Muscle of leg (tissue), 11 donors: ENCODE results near the gene KIF3B. TPM values are rescaled to one million over a fixed set of nuclear protein-coding genes. Genes with fewer than 3 reads are reported as not detected.
"Not testable (repeated sequence)": the region's sequence is repeated elsewhere in the genome, so short reads cannot be mapped to it uniquely, and the experiment has no call there.

ENCODE experiments used
- DNase-seq: peaks from one replicate; pipeline ENCODE4 v3.0.0; 2013
- H3K27ac ChIP-seq: one replicate; pipeline ENCODE4 v1.5.1; 2013; ENCODE audit warnings: mild to moderate bottlenecking, low read length, control low read depth
- H3K27me3 ChIP-seq: one replicate; pipeline ENCODE4 v1.6.1; 2013; ENCODE audit warnings: low read length; ENCODE audit not compliant: control insufficient read depth, insufficient read depth
- H3K36me3 ChIP-seq: one replicate; pipeline ENCODE4 v1.6.1; 2013; ENCODE audit warnings: low read length; ENCODE audit not compliant: control insufficient read depth, insufficient read depth
- H3K4me1 ChIP-seq: one replicate; pipeline ENCODE4 v1.6.1; 2013; ENCODE audit warnings: low read length; ENCODE audit not compliant: control insufficient read depth, insufficient read depth
- H3K4me3 ChIP-seq: one replicate; pipeline ENCODE4 v1.5.1; 2013; ENCODE audit warnings: low read length, control low read depth
- H3K9me3 ChIP-seq: replicated peaks from 2 replicates; pipeline ENCODE4 v1.6.1; 2013; ENCODE audit warnings: low read depth, low read length; ENCODE audit not compliant: control insufficient read depth
- WGBS: methylation state at CpG from one replicate; pipeline ENCODE4 v1.1.5; 2013; ENCODE audit warnings: missing lambda C conversion rate; ENCODE audit not compliant: insufficient coverage; 5-methylcytosine and 5-hydroxymethylcytosine counted together
- polyA plus RNA-seq, 8 donors: library from polyadenylated mRNA; unstranded; fragments of 120-200 nt; gene quantifications; one replicate each; pipeline versions ENCODE4 v1.2.1 to v1.2.3, GENCODE V29; 2013; ENCODE audit warnings: inconsistent platforms in 1 of 8, low replicate concordance in 1 of 8; ENCODE audit not compliant: insufficient read length in 8 of 8, insufficient read depth in 1 of 8
- total RNA-seq: library from RNA; stranded (reverse); fragments of 120-200 nt; gene quantifications from one replicate; pipeline ENCODE4 v1.2.4, GENCODE V29; 2013

The KIF3B gene
- total and polyA plus RNA-seq, 9 donors = 9.2 to 20.4 (median 12.8) TPM

- WGBS = 90% methylated on average over 1 of the region's 6 CpGs
These were observed 76.5 kb downstream of the KIF3B start for GRCh38 chr20:32353848-32354496.

GRCh38 chr20:32354592-32355416, 77.4 kb downstream of the KIF3B start:
- no peaks in the 10 kb centered on the region for H3K36me3 ChIP-seq
- no peaks in the 10 kb centered on the region for H3K27me3 ChIP-seq
- H3K4me3 ChIP-seq = no peak overlapping the region
- H3K4me1 ChIP-seq = peaks cover 9% of the 10 kb centered on the region
- DNase-seq = no peak
- WGBS = 78% methylated on average over 1 of the region's 2 CpGs
- no peak overlapping the region for H3K27ac ChIP-seq
- H3K9me3 ChIP-seq = no peaks in the 10 kb centered on the region

More at GRCh38 chr20:32353848-32354496, 76.5 kb downstream of the KIF3B start:
- no peaks in the 10 kb centered on the region for H3K9me3 ChIP-seq
- peaks cover 9% of the 10 kb centered on the region for H3K4me1 ChIP-seq
- no peaks in the 10 kb centered on the region for H3K27me3 ChIP-seq
- H3K27ac ChIP-seq = no peak overlapping the region
- no peak overlapping the region for H3K4me3 ChIP-seq
- no peaks in the 10 kb centered on the region for H3K36me3 ChIP-seq
- DNase-seq = no peak

GRCh38 chr20:32355417-32355841, 78.0 kb downstream of the KIF3B start:
- DNase-seq = no peak
- WGBS = 61% methylated on average over 2 of the region's 6 CpGs
- H3K4me3 ChIP-seq = no peak overlapping the region
- H3K27me3 ChIP-seq = no peaks in the 10 kb centered on the region
- peaks cover 1% of the 10 kb centered on the region for H3K36me3 ChIP-seq
- H3K27ac ChIP-seq = no peak overlapping the region
- H3K9me3 ChIP-seq = no peaks in the 10 kb centered on the region
- H3K4me1 ChIP-seq = peaks cover 12% of the 10 kb centered on the region

- H3K4me1 ChIP-seq = peaks cover 12% of the 10 kb centered on the region
- H3K36me3 ChIP-seq, H3K9me3 ChIP-seq, H3K27me3 ChIP-seq, DNase-seq, H3K4me3 ChIP-seq, H3K27ac ChIP-seq: not testable (repeated sequence)
- 81% methylated on average over 4 of the region's 7 CpGs for WGBS
These were observed 78.6 kb downstream of the KIF3B start for GRCh38 chr20:32355907-32356621.

- H3K27ac ChIP-seq = peak overlapping the region; percentile 99
These were observed 79.3 kb downstream of the KIF3B start for GRCh38 chr20:32356622-32357374.

GRCh38 chr20:32357375-32357868, 80.0 kb downstream of the KIF3B start:
- H3K36me3 ChIP-seq = peaks cover 3% of the 10 kb centered on the region
- H3K27me3 ChIP-seq = no peaks in the 10 kb centered on the region
- WGBS = 0% methylated on average over 8 of the region's 11 CpGs
- H3K4me1 ChIP-seq = peaks cover 12% of the 10 kb centered on the region
- H3K27ac ChIP-seq = peak overlapping the region; percentile 99
- no peak for DNase-seq
- H3K9me3 ChIP-seq = no peaks in the 10 kb centered on the region
- peak overlapping the region; percentile 96 for H3K4me3 ChIP-seq

More at GRCh38 chr20:32356622-32357374, 79.3 kb downstream of the KIF3B start:
- Histone ChIP-seq H3K36me3 (peaks cover 3% of the 10 kb centered on the region), H3K4me1 (peaks cover 12% of the 10 kb centered on the region), H3K27me3 (no peaks in the 10 kb centered on the region), H3K4me3 (peak overlapping the region; percentile 96), H3K9me3 (no peaks in the 10 kb centered on the region)
- peak; percentile 59 for DNase-seq
- WGBS = 33% methylated on average over 4 of the region's 13 CpGs

GRCh38 chr20:32357869-32358631, 80.6 kb downstream of the KIF3B start, which contains the start of gene ASXL1:
Gene ASXL1 (plus strand): TSS chr20:32358331. CDS start chr20:32358776, 445 bp downstream.
- DNase-seq = peak; percentile 100
- Histone ChIP-seq H3K4me3 (peak within 1 kb of the TSS; percentile 96), H3K27ac (peak within 1 kb of the TSS; percentile 99), H3K36me3 (peaks cover 3% of the 10 kb centered on the region), H3K27me3 (no peaks in the 10 kb centered on the region), H3K4me1 (peaks cover 12% of the 10 kb centered on the region), H3K9me3 (no peaks in the 10 kb centered on the region)
- WGBS = under 1% methylated on average over 52 of the region's 83 CpGs

GRCh38 chr20:32358632-32358882, 81.1 kb downstream of the KIF3B start:
- no peak for DNase-seq
- under 1% methylated on average over 25 of the region's 35 CpGs for WGBS
- H3K9me3 ChIP-seq = no peaks in the 10 kb centered on the region
- H3K4me3 ChIP-seq = peak overlapping the region; percentile 67
- no peaks in the 10 kb centered on the region for H3K27me3 ChIP-seq
- H3K4me1 ChIP-seq = peaks cover 12% of the 10 kb centered on the region
- peaks cover 3% of the 10 kb centered on the region for H3K36me3 ChIP-seq
- H3K27ac ChIP-seq = peak overlapping the region; percentile 95
